Glutamatergic neuron (in vitro differentiated cells): Measurements from ENCODE around the gene AMN. TPM values are rescaled to one million over a fixed set of nuclear protein-coding genes. Genes with fewer than 3 reads are reported as not detected.

Experiments
- DNase-seq: peaks from one replicate; pipeline ENCODE4 v3.0.0; 2022
- H3K27ac Mint-ChIP-seq: one replicate; pipeline ENCODE4 v1.8.0; 2020; ENCODE audit warnings: mild to moderate bottlenecking, mixed read lengths, inconsistent platforms; ENCODE audit not compliant: unreplicated experiment
- H3K27me3 Mint-ChIP-seq: one replicate; pipeline ENCODE4 v1.8.0; 2020; ENCODE audit warnings: mild to moderate bottlenecking, moderate library complexity, mixed read lengths, inconsistent platforms; ENCODE audit not compliant: unreplicated experiment
- H3K36me3 Mint-ChIP-seq: one replicate; pipeline ENCODE4 v1.8.0; 2020; ENCODE audit warnings: mild to moderate bottlenecking, mixed read lengths, inconsistent platforms; ENCODE audit not compliant: unreplicated experiment
- H3K4me1 Mint-ChIP-seq: one replicate; pipeline ENCODE4 v1.8.0; 2020; ENCODE audit warnings: mild to moderate bottlenecking, low read depth, mixed read lengths, inconsistent platforms; ENCODE audit not compliant: unreplicated experiment
- H3K4me3 Mint-ChIP-seq: one replicate; pipeline ENCODE4 v1.8.0; 2020; ENCODE audit warnings: mild to moderate bottlenecking, mixed read lengths, inconsistent platforms; ENCODE audit not compliant: unreplicated experiment
- H3K9me3 Mint-ChIP-seq: one replicate; pipeline ENCODE4 v1.8.0; 2020; ENCODE audit warnings: mild to moderate bottlenecking, moderate library complexity, mixed read lengths, inconsistent platforms; ENCODE audit not compliant: unreplicated experiment
- total RNA-seq: library from RNA; stranded (reverse); fragmentation: NEBNext Ultra II Directional; extraction: Animal tissue kit (Norgen Biotek cat#: 25700); gene quantifications from one replicate; pipeline ENCODE4 v1.2.1, GENCODE V29; 2021; ENCODE audit not compliant: unreplicated experiment
- TF ChIP-seq, protein P1 (sequence below): fragments of 200-600 bp; sonication (generic); IDR thresholded peaks from one replicate; pipeline ENCODE4 v1.5.0; 2021; ENCODE audit not compliant: partially characterized antibody, unreplicated experiment

AMN gene
- total RNA-seq, 1 donor from 2014 or later = 0.34 TPM

DNA sequence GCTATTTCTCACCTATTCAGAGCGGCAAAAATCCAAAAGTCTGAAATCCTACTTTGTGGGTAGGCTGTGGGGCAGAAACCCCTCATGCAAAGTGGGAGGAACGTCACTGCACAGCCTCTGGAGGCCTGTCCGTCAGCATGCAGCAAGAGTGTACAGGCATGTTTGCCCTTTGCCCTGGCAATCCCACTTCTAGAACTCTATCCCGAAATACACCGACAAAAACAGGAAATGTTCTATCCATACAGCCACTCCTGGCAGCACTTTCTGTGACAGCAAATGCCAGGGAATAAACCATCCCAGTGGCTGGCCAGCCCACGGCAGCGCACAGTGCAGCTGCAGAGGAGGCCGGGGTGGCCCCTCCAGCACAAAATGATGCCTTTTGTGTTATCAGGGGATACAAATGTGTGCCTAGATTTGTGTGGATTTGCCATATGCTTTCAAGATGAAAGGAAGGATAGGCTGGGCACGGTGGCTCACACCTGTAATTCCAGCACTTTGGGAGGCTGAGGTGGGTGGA, 39.7 kb downstream of the AMN start:
- Mint-ChIP-seq H3K36me3 (no peaks in the 10 kb centered on the region), H3K4me1 (no peaks in the 10 kb centered on the region), H3K27ac (no peak overlapping the region), H3K27me3 (no peaks in the 10 kb centered on the region), H3K4me3 (no peak overlapping the region), H3K9me3 (no peaks in the 10 kb centered on the region)
- TF ChIP-seq, protein P1, sequence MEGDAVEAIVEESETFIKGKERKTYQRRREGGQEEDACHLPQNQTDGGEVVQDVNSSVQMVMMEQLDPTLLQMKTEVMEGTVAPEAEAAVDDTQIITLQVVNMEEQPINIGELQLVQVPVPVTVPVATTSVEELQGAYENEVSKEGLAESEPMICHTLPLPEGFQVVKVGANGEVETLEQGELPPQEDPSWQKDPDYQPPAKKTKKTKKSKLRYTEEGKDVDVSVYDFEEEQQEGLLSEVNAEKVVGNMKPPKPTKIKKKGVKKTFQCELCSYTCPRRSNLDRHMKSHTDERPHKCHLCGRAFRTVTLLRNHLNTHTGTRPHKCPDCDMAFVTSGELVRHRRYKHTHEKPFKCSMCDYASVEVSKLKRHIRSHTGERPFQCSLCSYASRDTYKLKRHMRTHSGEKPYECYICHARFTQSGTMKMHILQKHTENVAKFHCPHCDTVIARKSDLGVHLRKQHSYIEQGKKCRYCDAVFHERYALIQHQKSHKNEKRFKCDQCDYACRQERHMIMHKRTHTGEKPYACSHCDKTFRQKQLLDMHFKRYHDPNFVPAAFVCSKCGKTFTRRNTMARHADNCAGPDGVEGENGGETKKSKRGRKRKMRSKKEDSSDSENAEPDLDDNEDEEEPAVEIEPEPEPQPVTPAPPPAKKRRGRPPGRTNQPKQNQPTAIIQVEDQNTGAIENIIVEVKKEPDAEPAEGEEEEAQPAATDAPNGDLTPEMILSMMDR = no peak
- DNase-seq = no peak

DNA sequence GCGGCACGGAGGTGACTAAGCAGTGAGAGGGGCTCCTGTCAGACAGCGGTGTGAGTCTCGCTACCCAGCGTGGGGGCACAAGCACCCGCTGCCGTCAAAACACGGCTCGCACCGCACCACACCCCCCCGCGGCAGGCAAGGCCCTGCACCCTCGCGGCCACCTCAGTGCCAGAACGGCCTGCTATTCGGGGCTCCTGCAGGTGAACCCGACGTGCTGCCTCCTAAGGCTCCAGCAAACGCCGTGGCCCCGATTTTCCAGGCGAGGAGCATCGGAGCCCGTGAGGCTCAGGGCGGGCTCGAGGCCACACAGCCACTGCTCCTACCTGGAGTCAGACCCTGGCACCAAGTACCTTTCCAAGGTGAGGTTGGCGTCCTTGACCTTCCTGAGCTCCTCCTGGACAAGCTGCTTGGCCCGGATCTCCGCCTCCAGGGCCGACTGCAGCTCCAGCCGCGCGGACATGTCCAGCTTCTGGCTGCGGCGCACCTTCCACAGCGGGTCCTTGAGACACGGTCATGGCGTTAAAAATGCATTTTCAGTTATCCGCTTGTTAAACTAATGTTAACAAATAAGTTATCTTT, 41.8 kb downstream of the AMN start:
- no peak for DNase-seq
- Mint-ChIP-seq H3K4me1 (peaks cover 3% of the 10 kb centered on the region), H3K36me3 (no peaks in the 10 kb centered on the region), H3K9me3 (no peaks in the 10 kb centered on the region), H3K27me3 (no peaks in the 10 kb centered on the region), H3K4me3 (no peak overlapping the region), H3K27ac (no peak overlapping the region)
- TF ChIP-seq, protein P1 = no peak

- Mint-ChIP-seq H3K4me3 (no peak overlapping the region), H3K27me3 (no peaks in the 10 kb centered on the region), H3K4me1 (peaks cover 4% of the 10 kb centered on the region), H3K36me3 (no peaks in the 10 kb centered on the region), H3K27ac (no peak overlapping the region), H3K9me3 (no peaks in the 10 kb centered on the region)
- TF ChIP-seq, protein P1 = no peak
- no peak for DNase-seq
Observed at GRCh38 chr14:102965282-102965681, 42.8 kb downstream of the AMN start.

DNA sequence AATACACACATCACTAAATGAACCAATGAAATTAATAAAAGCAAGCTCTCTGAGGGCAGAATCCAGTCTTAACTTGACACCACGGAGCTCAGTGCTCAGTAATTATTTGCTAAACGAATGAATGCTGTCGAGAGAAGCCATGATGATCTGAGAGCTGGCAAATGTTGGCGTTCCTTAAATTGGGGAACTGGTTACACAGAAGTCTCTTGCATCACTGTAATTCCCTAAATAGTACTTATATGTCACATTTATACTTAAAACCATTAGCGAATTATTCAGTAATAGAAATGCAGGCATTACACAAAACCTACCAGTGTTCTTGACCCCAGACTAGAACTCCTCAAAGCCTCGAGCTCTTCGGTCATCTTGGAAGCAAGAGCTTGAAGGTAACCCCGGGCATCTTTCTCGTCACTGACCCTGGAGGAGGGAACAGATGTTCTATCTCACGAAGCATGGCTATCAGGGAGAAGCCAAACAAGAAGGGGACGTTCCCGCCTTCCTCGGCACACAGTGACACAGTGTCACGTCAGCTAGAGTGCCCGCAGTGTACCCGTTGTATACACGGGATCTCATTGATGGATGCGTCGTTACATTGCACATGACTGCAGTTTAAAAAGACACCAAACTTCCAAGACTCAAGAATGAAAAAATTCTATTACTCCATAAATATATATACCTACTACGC, 43.6 kb downstream of the AMN start:
- Mint-ChIP-seq H3K36me3 (no peaks in the 10 kb centered on the region), H3K27ac (no peak overlapping the region), H3K4me3 (no peak overlapping the region), H3K4me1 (peaks cover 5% of the 10 kb centered on the region), H3K27me3 (no peaks in the 10 kb centered on the region), H3K9me3 (no peaks in the 10 kb centered on the region)
- TF ChIP-seq, protein P1 = no peak
- DNase-seq = no peak
